Activated T-cell treated with anti-CD3 and anti-CD28 coated beads for 48 hours (primary cell): Measurements from ENCODE around the gene ZNF679.
"Not testable (repeated sequence)": the region's sequence is repeated elsewhere in the genome, so short reads cannot be mapped to it uniquely, and the experiment has no call there.

Source experiments
- DNase-seq: peaks from one replicate; pipeline ENCODE4 v3.0.0-alpha.2; 2020; ENCODE audit warnings: low read depth

The ZNF679 gene

GRCh38 chr7:64310426-64310825 is 82.2 kb downstream of the ZNF679 start:
- DNase-seq, result no peak

- DNase-seq, result no peak
Measured at GRCh38 chr7:64312826-64313225, 84.6 kb downstream of the ZNF679 start.

- peak; percentile 77 for DNase-seq
Measured at GRCh38 chr7:64313740-64314491, 85.6 kb downstream of the ZNF679 start, which contains the start of gene ZNF736. ZNF736 (plus strand) TSS chr7:64313961; CDS start chr7:64314151, 190 bp downstream.

GRCh38 chr7:64314566-64314965 is 86.3 kb downstream of the ZNF679 start:
- DNase-seq, result no peak

GRCh38 chr7:64316031-64316742 is 87.9 kb downstream of the ZNF679 start:
- not testable (repeated sequence) for DNase-seq
